ENCODE results near the gene PAX4.
A peak's percentile ranks its signal among the peaks of the same experiment; 100 is the strongest.

Gene PAX4, protein sequence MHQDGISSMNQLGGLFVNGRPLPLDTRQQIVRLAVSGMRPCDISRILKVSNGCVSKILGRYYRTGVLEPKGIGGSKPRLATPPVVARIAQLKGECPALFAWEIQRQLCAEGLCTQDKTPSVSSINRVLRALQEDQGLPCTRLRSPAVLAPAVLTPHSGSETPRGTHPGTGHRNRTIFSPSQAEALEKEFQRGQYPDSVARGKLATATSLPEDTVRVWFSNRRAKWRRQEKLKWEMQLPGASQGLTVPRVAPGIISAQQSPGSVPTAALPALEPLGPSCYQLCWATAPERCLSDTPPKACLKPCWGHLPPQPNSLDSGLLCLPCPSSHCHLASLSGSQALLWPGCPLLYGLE

DNA sequence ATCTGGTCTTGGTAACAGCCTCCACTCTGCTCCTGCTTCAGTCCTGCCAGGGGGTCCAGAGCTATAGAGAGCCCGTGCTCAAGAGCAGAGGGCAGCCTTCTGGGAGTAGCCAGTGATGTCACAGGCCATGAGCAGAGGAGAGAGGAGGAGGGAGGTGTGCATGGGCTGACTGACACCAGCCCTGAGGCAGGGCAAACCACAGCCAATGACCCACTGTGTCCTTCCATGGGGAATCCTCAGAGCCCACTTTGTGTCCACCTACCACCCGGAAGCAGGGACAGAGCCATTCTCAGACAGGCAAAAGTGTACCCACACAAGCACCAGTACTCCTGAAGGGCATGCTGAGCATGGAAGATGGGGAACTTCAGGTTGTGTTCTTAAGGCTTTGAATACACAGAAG is at the start of gene PAX4:
Gene PAX4 (minus strand): TSS at position 101 of the 400 bp plus-strand sequence. CDS start 2,214 bp downstream, outside the sequence.
- DNase-seq (ENCODE audit: low read depth, low spot score): no peak

DNA sequence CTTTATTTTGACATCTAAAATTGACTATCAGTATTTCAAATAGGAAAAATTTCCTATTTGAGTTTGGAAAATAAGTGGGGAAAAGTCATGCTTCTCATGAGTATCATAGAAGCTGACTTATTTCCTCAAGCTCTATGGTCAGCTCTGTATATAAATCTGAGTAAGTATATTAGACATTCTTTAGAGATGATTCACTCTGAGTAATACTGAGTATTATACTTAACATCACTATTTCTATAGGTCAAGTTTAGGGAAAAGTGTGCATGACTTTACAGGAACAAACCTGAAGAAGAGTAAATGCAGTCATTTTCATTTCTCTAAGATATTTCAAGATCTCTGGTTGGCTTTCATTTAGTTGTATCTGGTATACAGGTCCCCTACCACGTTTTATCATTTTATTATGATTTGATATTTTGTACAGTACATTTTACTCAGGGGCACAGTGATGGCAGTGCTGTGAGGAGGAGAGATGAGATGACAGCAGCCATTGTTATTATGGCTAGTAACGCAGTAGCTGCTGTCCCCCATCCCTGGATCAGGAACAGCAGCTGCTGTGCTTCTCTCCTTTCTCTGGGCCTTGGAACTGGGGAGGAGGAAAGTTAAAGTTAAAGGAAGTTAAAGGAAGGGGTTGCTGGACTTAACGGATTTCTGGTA is 49.2 kb upstream of the PAX4 start:
- DNase-seq (ENCODE audit: low read depth, low spot score): no peak

GRCh38 chr7:127666602-127667001 is 48.7 kb upstream of the PAX4 start:
- no peak for DNase-seq (ENCODE audit: low read depth, low spot score)

DNA sequence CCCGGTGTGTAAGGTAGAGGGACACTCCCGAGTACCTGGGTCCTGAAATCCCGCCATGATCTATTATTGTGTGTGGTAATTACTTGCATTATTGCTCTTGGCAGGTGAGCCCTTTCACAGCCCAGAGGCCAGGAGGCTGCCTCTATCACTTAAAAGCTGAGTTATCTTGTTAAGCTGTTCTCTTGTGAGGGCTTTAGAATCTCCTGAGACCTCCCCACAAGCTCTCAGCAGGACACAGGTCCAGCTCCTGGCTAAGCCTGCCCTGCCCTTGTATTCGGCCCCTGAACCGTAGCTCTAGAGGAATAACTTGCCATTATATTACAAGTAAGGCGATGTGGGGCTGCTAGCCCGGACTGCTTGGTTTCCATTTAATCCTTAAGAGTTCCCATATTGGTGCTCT is 48.0 kb upstream of the PAX4 start:
- DNase-seq (ENCODE audit: low read depth, low spot score): no peak

DNA sequence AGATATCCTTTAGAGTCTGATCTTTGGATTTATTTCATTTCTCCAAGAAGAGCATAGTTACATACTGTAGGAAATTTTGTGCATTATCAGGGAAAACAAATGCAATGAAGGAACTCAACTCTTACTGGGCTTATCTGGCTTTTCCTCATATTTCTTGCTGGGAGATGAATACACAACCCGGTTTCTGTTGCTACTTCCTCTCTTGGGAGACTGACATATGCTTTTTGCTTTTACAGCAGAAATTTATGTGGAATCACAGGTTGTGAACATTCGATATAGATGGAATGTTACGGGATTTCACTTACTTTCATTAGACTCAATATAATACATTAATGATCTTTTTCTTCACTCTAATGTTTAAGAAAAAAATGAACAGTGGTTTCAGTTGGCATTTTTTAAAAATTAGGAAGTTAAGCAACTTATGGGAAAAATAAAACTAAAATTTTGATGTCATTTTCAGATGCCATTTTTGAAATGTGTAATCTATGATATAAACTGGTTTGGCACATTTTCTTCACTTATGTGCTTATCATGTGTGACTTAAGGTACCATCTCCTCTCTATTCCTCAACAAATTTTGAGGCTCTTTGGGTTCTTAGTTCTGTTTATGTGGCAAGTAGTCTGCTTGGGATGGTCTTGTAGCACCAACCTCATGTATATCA is 41.2 kb upstream of the PAX4 start:
- no peak for DNase-seq (ENCODE audit: low read depth, low spot score)

- DNase-seq (ENCODE audit: low read depth, low spot score): no peak
These were observed 39.6 kb upstream of the PAX4 start for GRCh38 chr7:127657500-127657899.

DNA sequence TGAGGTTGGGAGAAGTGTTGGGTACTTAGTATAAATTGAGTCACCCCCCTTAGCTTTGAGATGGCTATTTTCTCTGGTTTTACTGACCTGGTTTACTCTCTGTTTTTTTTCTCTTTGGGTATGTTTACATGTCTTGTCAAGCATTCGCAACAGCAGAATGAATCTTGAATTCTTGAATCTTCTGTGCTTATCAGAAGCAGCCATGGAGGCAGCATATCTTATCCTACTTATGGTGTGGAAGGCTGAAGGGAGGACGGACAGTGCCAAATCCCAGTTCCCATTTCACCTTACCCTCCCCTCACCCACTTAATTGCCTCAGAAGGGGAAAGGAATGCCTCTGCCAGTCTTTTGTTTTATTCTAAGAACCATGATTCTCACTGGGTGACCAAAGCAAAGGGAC is 37.8 kb upstream of the PAX4 start:
- no peak for DNase-seq (ENCODE audit: low read depth, low spot score)

- DNase-seq (ENCODE audit: low read depth, low spot score): no peak
These were observed 36.8 kb upstream of the PAX4 start for GRCh38 chr7:127654404-127655394.

DNA sequence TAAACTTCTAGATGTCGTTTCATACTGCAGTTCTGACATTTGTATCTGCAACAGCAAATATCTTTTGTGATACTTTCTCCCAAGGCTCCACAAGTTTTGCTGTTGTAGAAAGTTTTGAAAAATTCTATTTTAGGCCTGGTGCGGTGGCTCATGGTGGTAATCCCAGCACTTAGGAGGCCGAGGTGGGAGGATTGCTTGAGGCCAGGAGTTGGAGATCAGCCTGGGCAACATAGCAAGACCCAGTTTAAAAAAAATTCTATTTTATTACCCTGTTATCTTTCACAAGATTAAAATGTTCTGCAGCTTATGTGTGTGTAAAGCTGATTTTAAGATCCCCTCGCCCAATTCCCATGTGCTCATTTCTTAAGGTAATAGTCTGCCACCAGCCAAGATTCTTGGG is 35.5 kb upstream of the PAX4 start:
- DNase-seq (ENCODE audit: low read depth, low spot score): no peak

DNA sequence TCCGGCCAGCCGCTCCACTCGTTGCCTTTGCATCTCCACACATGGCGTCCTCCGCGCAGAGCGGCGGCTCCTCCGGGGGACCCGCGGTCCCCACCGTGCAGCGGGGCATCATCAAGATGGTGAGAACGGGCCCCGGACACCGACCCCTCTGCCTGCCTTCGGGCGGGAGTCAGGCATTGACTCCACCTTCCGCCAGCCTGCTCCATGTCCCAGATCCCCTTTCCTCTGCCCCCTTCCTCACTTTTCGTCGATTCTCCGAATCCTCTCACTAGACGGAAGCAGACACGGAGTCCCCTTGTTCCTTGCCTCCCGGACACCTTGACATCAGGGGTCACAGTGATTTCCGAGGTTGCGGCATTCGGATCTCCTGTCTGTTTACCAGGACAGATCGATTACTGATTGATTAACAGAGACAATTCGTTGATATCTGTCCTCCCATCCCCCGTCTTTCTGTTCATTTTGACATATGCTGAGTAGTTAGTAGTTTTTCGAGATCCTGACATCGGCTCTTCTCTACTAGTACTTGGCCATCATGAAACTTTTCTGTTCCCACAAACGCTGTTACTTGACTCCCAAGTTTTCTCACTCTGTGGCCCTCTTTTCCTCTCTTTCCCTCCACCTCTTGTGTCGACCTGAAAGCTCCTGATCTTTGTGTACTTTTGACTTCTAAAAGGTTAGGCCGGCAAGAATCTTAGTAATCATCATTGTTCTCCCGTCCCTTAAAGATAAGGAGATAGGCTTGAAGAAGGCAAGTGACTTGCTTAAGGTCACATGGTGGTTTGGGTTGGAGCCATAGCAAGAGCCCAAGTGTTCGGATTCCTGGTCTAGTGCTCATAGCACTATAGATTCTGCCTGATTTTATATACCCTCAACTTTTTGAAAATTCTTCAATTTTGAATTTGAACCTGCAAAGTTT is 34.6 kb upstream of the PAX4 start:
- no peak for DNase-seq (ENCODE audit: low read depth, low spot score)

GRCh38 chr7:127651556-127652332 is 33.8 kb upstream of the PAX4 start, which contains the start of gene SND1:
Gene SND1, plus strand, starts transcription at chr7:127652194. Its CDS starts 180 bp downstream, at chr7:127652374.
- DNase-seq (ENCODE audit: low read depth, low spot score): peak; percentile 97

DNA sequence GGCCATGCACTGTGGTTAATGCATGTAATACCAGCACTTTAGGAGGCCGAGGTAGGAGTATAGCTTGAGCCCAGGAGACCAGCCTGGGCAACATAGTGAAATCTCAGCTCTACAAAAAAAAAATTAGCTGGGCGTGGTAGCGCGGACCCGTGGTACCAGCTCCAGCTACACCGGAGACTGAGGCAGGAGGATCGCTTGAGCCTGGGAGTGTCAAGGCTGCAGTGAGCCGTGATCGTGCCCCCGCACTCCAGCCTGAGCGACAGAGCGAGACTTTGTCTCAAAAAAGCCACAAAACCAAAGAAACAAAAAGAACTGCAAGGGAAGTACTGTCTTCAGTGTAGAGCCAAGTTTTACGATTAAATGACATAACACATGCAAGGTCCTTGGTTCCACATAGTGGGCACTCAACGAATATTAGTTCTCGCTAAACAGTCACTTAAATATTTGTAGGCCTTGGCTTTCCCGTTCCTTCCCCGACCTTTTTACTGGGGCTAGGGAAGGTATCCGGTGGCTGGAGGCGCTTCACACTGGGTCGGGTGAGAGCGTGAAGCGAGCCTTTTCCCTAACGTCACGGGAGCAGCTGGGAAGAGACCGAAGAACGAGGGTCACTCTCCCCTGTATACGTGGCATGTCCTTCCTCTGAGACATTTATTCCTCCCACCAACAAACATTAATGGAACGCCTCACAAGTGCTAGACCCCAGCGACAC is 33.1 kb upstream of the PAX4 start:
- DNase-seq (ENCODE audit: low read depth, low spot score): no peak

DNA sequence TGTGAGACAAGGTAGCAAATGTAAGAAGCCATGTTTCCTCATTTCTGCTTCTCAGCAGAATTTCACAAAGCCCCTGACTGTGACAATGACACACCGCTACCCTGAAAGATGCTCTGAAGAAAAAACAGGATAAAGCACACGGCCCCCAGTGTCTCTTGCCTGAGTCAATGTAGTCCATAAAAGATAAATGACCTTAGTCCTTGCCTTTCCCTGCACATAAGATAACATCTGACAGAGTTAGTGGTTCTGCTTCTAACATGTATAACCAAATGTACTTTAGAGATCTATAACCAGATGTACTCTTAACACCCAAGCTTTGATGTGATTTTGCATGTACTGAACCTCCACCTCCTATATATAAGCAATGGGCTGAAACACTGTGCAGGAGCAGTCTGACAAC is 31.0 kb upstream of the PAX4 start:
- no peak for DNase-seq (ENCODE audit: low read depth, low spot score)

GRCh38 chr7:127647636-127648035 is 29.7 kb upstream of the PAX4 start:
- no peak for DNase-seq (ENCODE audit: low read depth, low spot score)

GRCh38 chr7:127644484-127644883 is 26.5 kb upstream of the PAX4 start:
- DNase-seq (ENCODE audit: low read depth, low spot score): no peak

DNA sequence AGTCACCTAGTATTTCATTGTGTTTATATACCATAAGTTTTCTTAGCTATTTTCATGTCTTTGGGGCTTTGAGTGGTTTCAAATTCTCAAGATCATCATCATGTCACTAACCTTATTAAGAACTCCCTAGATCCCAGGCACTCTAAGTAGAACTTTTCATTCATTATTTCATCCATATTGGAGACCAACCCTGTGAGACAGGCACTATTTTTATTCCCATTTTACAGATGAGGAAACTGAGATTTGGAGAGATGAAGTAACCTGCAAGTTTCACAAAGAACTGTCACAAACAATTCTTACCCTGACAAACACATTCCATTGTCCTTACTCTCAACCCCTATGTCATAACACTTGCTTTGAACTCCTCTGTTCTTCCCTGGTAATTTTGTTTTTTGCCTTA is 20.3 kb upstream of the PAX4 start:
- no peak for DNase-seq (ENCODE audit: low read depth, low spot score)

DNA sequence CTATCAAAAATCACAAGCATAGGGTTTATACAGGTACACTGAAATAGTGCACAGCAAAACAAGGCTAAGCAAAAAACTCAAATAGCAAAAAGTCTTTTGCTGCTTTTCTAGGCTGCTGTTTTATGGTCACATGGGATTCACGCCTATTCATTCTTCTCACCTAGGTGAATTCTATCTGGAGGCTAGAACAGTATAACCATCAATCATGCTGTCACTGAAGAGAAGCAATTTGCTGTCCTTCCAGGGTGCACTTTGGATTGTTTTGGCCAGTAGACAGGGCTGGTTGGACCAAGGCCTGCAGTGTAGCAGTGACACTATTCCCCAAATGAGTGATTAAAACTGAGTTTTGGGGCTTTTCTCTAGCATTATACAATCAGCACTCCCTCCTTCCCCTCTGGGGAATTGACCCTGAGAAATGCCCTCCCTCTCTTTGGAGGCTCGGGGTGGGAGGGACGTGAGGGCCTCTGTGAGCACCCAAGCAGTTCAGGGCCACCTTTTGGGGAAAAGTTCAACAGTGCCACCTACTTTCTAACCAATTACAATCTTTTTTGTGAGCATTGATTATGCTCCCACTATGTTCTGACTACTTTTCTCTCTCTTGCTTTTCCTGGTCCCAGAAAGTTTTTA is 17.8 kb upstream of the PAX4 start:
- DNase-seq (ENCODE audit: low read depth, low spot score): no peak

DNA sequence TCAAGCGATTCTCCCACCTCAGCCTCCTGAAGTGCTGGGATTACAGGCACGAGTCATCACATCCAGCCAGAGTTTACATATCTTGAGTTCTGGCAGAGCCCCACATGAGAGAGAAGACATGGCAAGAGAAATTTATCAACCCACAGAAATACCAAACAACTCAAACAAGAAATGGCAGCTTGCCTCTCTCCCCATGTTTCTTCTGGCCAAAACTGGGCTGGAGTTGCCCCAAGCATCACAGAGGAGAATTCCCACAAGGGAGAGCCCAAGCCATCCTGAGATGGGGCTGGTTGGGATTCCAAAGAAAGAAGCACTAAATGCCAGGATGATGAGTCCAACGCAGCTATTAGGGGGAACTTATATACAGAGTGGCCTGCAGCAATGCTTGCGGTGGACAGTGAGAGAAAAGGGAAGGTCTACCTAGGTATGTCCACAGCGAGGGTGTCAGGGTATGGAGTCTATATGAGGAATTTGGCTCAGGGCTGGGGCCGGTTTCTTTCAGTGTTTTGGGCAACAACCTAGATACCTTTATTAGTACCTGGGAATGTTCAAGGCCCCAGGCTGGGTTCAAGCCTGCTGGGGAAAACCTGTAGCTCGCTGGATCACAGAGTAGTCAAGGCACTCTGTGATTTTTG is 14.5 kb upstream of the PAX4 start:
- DNase-seq (ENCODE audit: low read depth, low spot score): no peak
